Glomerular visceral epithelial cell (primary cell): Measurements from ENCODE around the gene ALAS1.
"Not testable (repeated sequence)": the region's sequence is repeated elsewhere in the genome, so short reads cannot be mapped to it uniquely, and the experiment has no call there.

ENCODE experiments used
- DNase-seq: peaks from one replicate; pipeline ENCODE4 v3.0.0-alpha.2; 2016; ENCODE audit errors: extremely low spot score

ALAS1 gene

GRCh38 chr3:52197842-52198625 lies at the start of gene ALAS1:
Gene ALAS1 (plus strand): TSS chr3:52198160. CDS start chr3:52199242, 1,082 bp downstream.
- DNase-seq, result peak; percentile 93

DNA sequence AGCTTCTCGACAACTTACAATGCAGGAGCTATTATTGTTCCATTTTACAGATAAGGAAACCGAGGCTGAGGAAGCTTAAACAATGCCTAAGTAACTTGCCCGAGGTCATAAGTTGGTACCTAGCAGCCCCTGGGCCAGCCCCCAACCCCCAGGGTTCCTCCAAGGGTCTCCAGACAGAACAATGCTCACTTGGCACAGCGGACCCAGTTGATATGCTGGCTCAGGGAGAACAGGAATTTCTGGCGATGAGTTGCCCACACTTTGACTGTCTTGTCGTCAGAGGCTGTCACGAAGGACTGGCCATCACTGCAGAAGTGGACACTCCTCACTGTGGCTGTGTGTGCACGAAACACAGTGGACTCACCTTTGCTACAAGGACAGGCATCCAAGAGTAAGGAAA lies 48.9 kb upstream of the ALAS1 start:
- no peak for DNase-seq

DNA sequence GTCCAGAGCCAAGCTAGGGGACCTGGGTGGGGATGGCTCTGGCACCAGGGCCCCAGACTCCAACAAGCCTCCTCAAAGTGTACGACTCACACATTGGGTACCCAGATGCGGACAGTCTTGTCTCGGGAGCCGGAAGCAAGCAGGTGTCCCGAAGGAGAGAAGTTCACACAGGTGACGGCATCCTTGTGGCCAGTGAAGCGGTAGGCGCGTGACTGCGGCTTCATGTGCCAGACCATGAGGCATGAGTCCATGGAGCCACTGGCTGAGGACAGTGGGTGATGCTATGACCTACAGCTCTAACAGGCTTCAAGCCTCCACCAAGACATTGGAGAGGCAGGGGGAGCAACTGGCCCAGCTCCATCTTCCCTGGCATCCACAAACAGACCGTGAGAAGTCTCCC lies 48.2 kb upstream of the ALAS1 start:
- no peak for DNase-seq

GRCh38 chr3:52150357-52150756 lies 47.6 kb upstream of the ALAS1 start:
- DNase-seq, result no peak

- DNase-seq, result no peak
Measured at GRCh38 chr3:52150860-52151259, 47.1 kb upstream of the ALAS1 start.

DNA sequence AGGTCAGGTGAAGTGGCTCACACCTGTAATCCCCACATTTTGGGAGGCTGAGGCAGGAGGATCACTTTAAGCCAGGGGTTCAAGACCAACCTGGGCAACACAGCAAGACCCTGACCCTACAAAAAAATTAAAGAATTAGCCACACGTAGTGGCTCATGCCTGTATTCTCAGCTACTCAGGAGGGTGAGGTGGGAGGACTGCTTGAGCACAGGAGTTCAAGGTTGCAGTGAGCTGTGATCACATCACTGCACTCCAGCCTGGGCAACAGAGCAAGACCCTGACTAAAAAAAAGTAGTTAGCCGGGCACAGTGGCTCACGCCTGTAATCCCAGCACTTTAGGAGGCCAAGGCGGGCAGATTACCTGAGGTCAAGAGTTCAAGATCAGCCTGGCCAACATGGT lies 46.0 kb upstream of the ALAS1 start:
- DNase-seq, result not testable (repeated sequence)

- DNase-seq, result peak; percentile 27
Measured at GRCh38 chr3:52153389-52154096, 44.4 kb upstream of the ALAS1 start.

GRCh38 chr3:52154135-52155094 lies 43.5 kb upstream of the ALAS1 start, which contains the start of gene POC1A:
Gene POC1A (minus strand): TSS chr3:52154423. CDS start chr3:52154372, 51 bp downstream.
- peak; percentile 95 for DNase-seq

GRCh38 chr3:52155912-52156311 lies 42.0 kb upstream of the ALAS1 start:
- DNase-seq, result no peak

DNA sequence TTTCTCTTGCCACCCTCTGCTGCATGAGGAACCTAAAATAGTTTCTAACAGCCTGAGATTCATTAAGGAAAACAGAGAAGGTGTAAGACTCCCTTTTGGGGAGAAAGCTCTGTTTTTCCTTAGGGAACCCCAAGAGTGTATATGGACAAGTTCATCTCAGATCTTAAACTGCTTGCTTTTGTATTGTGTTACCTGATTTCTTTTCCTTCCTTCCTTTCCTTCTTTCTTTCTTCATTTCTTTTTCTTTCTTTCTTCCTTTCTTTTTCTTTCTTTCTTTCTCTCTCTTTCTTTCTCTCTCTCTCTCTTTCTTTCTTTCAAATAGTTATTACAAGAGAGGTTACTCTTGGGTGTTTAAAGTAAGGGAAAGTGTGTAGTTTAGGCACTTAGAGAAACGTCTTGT lies 38.5 kb upstream of the ALAS1 start:
- DNase-seq, result no peak

- no peak for DNase-seq
Measured at GRCh38 chr3:52162250-52162872, 35.6 kb upstream of the ALAS1 start.

DNA sequence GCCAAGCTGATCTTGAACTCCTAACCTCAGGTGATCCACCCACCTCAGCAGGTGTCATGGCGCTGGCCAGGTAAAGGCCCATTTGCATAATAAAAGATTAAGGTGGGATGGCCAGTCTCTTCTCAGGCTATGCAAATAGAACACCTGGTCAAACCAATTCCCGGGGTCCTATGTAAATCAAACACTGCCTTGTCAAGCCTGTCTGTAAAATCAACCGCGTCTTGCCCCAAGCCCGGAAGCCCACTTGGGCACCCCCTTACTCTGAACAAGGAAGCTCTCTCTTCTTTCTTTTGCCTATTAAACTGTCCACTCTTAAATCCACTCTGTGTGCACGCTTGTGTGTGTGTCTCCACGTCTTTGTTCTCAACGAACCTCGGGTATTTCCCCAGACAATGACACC lies 30.7 kb upstream of the ALAS1 start:
- DNase-seq, result no peak

DNA sequence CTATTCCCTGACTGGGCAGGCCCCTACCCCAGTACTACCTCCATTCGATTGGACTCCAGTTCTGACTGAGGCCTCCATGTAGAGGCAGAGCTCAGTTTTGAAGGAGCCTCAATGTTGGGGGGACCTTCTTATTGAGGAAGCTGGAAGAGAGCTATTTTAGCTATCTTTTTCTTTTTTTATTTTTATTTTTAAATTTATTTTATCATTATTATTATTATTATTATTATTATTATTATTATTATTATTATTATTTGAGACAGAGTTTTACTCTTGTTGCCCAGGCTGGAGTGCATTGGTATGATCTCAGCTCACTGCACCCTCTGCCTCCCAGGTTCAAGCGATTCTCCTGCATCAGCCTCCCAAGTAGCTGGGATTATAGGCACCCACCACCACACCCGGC lies 27.7 kb upstream of the ALAS1 start:
- not testable (repeated sequence) for DNase-seq

DNA sequence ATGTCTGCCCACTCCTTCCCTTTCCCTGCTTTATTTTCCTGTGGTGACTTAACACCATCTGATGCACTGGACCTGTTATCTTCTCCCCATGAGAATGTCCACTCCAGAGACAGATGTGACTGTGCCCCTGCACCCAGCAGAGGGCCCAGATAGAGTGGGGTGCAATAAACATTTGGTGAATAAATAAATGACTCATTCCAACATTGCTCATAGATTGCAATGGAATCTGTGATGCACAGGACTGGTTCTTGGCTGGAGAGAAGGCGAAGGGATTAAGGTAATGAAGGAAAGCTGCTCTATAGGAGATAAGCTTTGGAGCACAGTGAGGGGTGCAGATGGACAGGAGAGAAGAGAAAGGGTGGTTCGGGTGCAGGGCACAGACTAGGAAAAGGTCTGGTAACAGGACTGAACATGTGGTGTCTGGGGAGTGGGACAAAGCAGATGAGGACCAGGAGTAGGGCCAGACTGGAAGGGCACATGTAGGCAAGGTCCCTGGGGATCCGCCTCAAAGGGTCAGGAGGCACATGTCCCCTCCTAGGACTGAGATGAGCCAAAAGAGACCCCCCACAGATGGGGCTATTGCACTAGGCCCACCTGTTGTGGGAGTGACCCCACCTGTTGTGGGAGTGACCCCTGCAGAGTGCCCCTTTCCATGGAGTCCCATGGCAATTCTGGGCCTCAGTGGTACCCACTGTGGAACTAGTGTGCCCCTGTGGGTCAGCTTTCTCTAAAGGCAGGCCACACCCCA lies 26.3 kb upstream of the ALAS1 start:
- DNase-seq, result no peak

- DNase-seq, result no peak
Measured at GRCh38 chr3:52172262-52172757, 25.6 kb upstream of the ALAS1 start.

DNA sequence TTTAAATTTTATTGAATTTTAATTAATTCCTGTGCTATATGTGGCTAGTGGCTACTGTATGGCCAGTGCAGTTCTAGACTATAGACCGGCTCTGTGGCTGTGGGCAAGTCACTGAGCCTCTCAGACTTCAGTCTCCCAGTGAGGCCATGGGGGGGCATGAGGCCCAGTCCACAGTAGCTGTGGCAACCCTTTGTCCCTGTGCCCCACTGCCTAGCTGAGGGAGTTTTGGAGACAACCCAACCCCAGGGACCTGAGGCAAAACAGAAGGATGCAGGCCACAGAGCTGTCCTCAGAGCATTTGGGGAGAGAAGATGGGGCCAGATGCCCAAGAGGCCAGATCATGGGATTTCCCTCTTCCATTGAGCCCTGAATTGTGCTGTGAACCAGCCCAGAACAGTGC lies 24.9 kb upstream of the ALAS1 start:
- no peak for DNase-seq

- no peak for DNase-seq
Measured at GRCh38 chr3:52174896-52175295, 23.1 kb upstream of the ALAS1 start.

DNA sequence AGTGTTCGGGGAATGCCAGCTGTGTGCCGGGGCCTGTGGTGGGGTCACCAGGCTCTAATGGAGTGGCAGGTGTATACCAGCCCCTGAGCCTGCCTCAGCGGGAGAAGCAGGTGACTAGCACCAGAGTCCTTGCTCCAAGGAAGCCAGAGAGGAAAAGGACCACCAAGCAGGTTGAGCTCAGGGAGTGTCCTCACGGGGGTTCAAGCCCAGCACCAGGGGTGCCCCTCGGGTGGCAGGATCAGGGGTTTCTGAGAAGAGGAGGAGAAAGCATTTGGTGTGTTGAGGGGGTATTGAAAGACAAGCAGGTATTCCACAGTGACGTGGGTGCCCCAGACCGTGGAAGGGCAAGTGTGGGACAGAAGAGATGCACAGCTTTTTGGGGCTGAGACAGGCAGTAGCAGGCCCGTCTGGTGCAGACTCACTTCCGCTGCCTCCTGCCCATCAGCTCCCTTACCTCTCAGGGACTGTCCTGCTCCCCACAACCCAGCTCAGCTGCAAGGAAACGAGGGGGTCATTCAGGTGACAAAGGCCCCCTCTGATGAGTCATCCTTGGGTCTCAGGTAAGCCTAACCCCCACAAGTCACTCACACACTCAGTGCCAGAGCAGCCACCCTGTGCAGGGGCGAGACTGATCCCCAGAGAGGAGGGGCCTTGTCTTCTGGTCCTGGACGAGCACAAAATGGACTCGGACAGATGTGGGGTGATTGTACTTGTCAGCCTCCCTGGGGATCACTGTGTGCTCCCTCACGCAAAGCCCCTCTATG lies 22.4 kb upstream of the ALAS1 start:
- no peak for DNase-seq

- no peak for DNase-seq
Measured at GRCh38 chr3:52176180-52176752, 21.7 kb upstream of the ALAS1 start.
